Activated CD4-positive, alpha-beta T cell treated with anti-CD3 and anti-CD28 coated beads for 4 hours (primary cell): ENCODE measurements around the gene C17orf107.
A peak's percentile ranks its signal among the peaks of the same experiment; 100 is the strongest.
"Not testable (repeated sequence)": the region's sequence is repeated elsewhere in the genome, so short reads cannot be mapped to it uniquely, and the experiment has no call there.

Source experiments
- DNase-seq, 2 donors: peaks; one replicate each; pipeline ENCODE4 v3.0.0-alpha.2; 2020

Gene C17orf107

DNA sequence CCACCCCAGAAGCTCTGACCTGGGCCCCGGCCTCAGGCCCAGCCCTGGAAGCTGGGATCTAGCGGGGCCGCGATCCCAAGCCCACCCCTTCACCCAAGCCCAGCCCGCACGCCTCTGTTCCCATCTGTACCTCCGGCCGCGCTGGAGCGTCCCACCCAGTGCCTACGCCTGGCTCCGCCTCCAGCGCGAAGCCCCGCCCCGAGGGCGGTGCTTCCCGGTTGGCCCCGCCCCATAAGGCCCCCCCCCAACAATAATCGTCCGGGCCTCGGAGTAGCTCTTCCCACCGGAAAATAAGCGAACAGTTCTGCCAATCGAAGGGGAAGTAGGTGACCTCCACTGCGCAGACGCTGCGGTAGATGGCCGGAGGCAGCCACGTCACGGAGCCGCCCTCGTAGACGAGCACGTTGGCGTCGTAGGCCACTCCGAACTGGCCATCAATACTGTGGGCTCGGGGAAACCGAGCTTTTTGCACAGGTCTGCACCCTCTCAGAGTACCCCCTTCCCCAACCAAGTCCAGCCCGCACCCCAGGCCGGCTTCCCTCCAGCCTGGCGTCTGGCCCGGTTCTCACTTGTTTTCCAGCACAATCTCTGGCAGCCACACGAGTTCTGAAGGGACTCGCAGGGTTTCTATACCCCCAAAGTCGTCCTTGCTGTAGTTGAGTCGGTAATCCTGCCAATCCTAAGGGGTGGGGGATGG lies 2.5 kb downstream of the C17orf107 start:
- DNase-seq, result no peak

GRCh38 chr17:4902540-4902939 lies 3.2 kb downstream of the C17orf107 start:
- no peak for DNase-seq

DNA sequence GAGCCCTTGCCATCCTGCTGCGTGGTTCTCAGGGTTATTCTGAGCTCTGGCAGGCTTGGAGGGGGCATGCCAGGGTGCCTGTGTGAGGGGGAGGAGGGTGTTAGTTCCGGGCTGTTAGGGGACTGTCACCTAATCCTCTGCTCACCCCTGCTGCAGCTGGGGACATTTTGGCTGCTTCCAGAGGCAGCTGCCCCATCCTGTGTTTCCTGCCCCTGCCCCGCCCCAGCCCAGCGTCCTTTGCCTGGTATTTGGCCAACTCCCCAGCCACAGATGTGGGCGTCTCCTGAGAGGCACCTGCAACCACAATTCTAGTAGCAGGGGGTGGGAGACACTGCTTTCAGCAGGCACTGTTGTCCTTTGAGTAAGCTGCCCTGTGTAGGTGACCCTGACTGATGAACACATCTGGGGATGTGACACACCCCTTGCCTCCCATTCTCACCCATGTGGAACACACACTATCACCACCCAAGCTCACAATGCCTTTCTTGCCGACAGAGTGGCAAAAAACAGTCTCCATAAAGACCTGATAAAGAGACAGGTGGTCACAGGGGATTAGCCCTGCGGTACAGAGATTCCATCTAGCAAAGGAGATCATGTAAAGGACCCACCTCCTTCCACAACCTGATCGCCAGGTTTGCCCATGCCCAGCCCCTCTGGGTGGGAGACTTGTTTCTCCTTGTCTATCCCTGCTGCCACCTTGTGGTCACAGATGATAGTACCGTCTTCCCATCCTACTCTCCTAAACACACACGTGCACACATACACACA lies 3.9 kb downstream of the C17orf107 start, which contains the start of gene CHRNE:
Gene CHRNE, minus strand, starts transcription at position 48 of the 768 bp plus-strand sequence. Its CDS starts 35 bp downstream, at position 13.
- peak; percentile 71 to 81 for DNase-seq

DNA sequence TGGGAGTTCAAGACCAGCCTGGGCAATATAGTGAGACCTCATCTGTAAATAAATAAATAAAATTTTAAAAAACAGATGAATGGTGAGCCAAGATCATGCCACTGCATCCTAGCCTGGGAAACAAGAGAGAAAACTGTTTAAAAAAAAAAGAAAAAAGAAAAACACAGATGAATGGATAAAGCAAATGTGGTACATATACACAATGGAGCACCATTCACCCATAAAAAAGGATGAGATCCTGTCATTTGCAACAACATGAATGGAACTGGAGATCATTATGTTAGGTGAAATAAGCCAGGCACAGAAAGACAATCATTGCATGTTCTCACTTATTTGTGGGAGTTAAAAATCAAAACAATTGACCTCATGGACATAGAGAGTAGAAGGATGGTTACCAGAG lies 7.3 kb downstream of the C17orf107 start:
- DNase-seq, result not testable (repeated sequence)

GRCh38 chr17:4908301-4908700 lies 9.0 kb downstream of the C17orf107 start:
- DNase-seq, result no peak

- peak; percentile 63 to 67 for DNase-seq
These were observed 9.6 kb downstream of the C17orf107 start for GRCh38 chr17:4908711-4909496.

- no peak for DNase-seq
These were observed 14.7 kb downstream of the C17orf107 start for GRCh38 chr17:4913994-4914393.

DNA sequence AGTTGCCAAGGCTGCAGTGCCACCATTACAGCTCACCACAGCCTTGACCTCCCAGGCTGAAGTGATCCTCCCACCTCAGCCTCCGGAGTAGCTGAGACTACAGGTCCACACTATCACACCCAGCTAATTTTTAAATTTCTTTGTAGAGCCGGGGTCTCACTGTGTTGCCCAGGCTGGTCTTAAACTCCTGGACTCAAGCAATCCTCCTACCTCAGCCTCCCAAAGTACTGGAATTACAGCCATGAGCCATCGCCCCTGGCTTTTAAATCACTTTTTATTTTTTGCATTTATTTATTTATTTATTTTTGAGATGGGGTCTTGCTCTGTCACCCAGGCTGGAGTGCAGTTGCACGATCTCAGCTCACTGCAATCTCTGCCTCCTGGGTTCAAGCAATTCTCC lies 15.2 kb downstream of the C17orf107 start:
- DNase-seq, result not testable (repeated sequence)

DNA sequence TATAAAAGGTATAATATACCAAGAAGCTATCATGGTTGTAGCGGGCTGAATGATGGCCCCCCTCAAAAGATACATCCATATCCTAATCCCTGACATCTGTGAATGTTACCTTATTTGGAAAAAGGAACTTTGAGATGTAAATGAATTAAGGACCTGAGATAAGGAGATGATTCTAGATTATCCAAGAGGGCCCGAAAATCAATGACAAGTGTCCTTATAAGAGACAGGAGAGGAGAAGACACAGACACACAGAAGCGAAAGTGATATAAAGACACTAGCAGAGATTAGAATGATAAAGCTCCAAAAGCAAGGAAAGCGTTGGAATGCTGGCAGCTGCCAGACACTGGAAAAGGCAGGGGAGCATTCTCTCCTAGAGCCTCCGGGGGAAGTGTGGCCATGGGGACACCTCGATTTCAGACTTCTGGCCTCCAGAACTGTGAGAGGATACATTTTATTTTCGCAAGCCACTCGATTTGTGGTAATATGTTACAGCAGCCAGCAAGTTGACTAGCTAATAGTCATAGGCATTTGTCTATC lies 20.2 kb downstream of the C17orf107 start:
- no peak for DNase-seq

DNA sequence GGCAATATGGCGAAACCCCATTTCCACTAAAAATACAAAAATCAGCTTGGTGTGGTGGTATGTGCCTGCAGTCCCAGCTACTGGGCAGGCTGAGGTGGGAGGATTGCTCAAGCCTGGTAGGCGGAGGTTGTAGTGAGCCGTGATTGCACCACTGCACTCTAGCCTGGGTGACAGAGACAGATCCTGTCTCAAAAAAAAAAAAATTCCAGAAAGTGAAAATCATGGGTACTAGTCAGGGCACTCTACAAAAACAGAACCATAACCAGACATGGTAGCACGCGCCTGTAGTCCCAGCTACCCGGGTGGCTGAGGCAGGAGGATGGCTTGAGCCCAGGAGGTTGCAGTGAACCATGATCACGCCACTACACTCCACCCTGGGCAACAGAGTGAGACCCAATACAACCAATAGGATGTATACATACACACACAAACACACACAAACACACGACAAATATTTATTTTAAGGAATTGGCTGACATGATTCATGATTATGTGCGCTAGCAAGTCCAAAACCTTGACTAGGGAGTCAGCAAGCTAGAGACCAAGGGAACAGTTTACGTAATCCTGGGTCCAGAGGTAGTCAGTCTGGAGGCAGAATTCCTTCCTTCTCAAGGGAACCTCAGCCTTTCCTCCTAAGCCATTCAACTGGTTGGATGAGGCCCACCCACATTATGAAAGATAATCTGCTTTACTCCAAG lies 21.2 kb downstream of the C17orf107 start:
- no peak for DNase-seq

GRCh38 chr17:4921320-4921719 lies 22.0 kb downstream of the C17orf107 start:
- DNase-seq, result no peak

DNA sequence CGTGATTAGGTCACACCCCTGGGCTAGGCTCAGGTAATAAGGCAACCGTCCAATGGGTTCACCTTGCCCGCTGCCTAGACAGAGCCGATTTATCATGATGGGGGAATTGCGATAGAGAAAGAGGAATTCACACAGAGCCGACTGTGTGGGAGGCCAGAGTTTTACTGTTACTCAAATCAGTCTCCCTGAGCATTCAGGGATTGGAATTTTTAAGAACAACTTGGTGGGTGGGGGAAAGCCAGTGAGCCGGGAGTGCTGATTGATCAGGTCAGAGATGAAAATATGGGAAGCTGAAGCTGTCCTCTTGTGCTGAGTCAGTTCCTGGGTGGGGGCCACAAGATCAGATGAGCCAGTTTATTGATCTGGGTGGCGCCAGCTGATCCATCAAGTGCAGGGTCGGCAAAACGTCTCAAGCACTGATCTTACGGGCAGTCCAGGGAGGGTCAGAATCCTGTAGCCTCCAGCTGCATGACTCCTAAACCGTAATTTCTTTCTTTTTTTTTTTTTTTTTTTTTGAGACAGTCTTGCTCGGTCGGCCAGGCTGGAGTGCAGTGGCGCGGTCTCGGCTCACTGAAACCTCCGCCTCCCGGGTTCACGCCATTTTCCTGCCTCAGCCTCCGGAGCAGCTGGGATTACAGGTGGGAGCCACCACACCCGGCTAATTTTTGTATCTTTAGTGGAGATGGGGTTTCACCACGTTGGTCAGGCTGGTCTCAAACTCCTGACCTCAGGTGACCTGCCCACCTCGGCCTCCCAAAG lies 27.4 kb downstream of the C17orf107 start:
- DNase-seq, result not testable (repeated sequence)

DNA sequence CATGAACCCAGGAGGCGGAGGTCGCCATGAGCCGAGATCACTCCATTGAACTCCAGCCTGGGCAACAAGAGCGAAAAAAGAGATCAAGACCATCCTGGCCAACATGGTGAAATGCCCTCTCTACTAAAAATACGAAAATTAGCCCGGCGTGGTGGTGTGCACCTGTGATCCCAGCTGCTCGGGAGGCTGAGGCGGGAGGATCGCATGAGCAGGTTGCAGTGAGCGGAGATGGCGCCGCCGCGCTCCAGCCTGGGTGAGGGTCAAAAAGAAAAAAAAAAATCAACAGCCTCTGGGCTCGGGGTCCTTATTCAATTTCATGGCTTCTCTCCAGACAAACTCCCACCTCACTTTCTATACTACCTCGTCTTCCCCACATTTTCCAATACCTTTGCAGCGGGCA lies 29.5 kb downstream of the C17orf107 start:
- DNase-seq, result no peak

DNA sequence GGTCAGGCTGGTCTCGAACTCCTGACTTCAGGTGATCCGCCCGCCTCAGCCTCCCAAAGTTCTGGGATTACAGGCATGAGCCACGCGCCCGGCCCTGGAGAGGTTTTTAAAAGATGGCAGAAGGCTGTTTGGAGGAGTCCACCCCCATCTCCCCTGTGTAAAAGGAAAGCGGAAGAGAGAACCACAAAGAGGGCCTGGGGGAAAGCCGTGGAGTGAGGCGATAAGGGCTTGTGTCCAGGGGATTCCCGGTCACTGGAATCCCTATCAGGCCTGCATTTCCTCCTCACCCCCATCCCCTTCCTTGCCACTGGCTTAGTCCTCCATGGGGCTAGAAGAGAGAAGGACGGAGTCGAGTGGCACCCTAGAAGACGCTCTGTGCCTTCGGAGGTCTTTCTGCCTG lies 32.6 kb downstream of the C17orf107 start, which contains the start of gene GP1BA:
Gene GP1BA, plus strand, starts transcription at position 315 of the 400 bp plus-strand sequence. CDS start 328 bp downstream, outside the sequence.
- no peak for DNase-seq

DNA sequence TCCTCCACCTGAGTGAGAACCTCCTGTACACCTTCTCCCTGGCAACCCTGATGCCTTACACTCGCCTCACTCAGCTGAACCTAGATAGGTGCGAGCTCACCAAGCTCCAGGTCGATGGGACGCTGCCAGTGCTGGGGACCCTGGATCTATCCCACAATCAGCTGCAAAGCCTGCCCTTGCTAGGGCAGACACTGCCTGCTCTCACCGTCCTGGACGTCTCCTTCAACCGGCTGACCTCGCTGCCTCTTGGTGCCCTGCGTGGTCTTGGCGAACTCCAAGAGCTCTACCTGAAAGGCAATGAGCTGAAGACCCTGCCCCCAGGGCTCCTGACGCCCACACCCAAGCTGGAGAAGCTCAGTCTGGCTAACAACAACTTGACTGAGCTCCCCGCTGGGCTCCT lies 33.4 kb downstream of the C17orf107 start:
- no peak for DNase-seq

- no peak for DNase-seq
These were observed 34.3 kb downstream of the C17orf107 start for GRCh38 chr17:4933646-4934045.

DNA sequence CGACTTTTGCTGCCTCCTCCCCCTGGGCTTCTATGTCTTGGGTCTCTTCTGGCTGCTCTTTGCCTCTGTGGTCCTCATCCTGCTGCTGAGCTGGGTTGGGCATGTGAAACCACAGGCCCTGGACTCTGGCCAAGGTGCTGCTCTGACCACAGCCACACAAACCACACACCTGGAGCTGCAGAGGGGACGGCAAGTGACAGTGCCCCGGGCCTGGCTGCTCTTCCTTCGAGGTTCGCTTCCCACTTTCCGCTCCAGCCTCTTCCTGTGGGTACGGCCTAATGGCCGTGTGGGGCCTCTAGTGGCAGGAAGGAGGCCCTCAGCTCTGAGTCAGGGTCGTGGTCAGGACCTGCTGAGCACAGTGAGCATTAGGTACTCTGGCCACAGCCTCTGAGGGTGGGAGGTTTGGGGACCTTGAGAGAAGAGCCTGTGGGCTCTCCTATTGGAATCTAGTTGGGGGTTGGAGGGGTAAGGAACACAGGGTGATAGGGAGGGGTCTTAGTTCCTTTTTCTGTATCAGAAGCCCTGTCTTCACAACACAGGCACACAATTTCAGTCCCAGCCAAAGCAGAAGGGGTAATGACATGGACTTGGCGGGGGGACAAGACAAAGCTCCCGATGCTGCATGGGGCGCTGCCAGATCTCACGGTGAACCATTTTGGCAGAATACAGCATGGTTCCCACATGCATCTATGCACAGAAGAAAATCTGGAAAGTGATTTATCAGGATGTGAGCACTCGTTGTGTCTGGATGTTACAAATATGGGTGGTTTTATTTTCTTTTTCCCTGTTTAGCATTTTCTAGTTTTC lies 35.0 kb downstream of the C17orf107 start:
- no peak for DNase-seq

GRCh38 chr17:4935650-4936049 lies 36.3 kb downstream of the C17orf107 start:
- DNase-seq, result no peak

- no peak for DNase-seq
These were observed 37.1 kb downstream of the C17orf107 start for GRCh38 chr17:4936436-4936835.

- no peak for DNase-seq
These were observed 38.2 kb downstream of the C17orf107 start for GRCh38 chr17:4937553-4937952.

DNA sequence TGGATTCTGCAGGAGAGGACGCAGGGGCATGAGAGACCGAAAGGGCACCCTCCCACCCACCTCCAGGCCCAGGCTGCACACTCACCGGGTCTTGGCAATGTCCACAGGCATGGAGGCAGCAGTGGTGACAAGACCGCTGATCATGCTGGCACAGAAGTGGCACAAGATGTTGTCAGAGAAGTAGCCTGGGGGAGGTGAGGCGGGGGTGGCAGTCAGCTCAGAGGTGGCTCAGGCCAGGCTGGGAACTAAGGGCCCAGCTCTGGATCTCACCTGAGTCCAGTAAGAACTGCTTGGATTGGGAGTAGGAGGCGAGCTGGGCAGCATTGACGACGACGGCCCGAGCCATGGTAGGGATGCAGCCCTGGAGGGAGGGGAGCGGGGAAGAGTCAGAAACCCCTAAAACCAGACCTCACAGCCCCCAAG lies 38.7 kb downstream of the C17orf107 start:
- DNase-seq, result no peak
